Retina (tissue), 1 donor: ENCODE data around the gene CDC25B.
"Not testable (repeated sequence)": the region's sequence is repeated elsewhere in the genome, so short reads cannot be mapped to it uniquely, and the experiment has no call there.

Experiments
- DNase-seq: peaks from one replicate; pipeline ENCODE4 v3.0.0-alpha.2; 2016

The CDC25B gene

GRCh38 chr20:3811467-3812258 is 15.6 kb downstream of the CDC25B start:
- peak; percentile 68 for DNase-seq

DNA sequence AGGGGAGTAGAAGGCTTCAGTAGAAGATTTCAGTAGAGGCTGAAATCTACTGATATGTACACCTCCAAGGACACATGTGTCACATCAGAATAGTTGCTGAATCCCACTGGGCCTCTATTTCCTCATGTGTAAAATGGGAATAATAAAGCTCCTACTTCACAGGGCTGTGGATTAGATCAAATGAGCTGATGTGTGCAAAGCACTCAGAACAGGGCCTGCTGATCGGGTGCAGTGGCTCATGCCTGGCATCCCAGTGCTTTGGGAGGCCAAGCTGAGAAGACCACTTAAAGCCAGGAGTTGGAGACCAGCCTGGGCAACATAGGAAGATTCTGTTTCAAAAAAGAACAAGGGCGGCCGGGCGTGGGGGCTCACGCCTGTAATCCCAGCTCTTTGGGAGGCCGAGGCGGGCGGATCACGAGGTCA is 16.2 kb downstream of the CDC25B start:
- DNase-seq, result no peak

- DNase-seq, result no peak
Measured at GRCh38 chr20:3812975-3813847, 17.1 kb downstream of the CDC25B start.

DNA sequence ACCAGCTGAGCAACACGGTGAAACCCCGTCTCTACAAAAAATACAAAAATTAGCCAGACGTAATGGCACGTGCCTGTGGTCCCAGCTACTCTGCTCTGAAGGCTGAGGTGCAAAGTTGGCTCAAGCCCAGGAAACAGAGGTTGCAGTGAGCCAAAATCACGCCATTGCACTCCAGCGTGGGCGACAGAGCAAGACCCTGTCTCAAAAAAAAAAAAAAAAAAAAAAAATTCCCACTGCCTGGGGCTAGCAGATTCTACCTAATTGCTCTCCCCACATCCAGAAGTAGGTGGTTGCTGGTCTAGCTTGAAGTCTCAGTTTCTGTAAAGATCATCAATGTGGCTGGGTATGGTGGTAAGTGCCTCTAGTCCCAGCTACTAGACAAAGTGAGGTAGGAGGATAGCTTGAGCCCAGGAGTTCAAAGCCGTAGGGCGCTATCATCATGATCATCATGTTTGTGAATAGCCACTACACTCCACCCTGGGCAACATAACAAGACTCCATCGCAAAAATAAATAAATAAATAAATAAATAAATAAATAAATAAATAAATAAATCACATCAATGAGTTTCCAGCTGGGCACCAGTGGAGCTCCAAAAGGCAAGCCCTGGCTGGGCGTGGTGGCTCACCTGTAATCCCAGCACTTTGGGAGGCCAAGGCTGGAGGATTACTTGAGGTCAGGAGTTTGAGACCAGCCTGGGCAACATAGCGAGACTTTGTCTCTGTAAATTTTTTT is 17.9 kb downstream of the CDC25B start:
- no peak for DNase-seq

- no peak for DNase-seq
Measured at GRCh38 chr20:3814928-3815495, 18.9 kb downstream of the CDC25B start.

DNA sequence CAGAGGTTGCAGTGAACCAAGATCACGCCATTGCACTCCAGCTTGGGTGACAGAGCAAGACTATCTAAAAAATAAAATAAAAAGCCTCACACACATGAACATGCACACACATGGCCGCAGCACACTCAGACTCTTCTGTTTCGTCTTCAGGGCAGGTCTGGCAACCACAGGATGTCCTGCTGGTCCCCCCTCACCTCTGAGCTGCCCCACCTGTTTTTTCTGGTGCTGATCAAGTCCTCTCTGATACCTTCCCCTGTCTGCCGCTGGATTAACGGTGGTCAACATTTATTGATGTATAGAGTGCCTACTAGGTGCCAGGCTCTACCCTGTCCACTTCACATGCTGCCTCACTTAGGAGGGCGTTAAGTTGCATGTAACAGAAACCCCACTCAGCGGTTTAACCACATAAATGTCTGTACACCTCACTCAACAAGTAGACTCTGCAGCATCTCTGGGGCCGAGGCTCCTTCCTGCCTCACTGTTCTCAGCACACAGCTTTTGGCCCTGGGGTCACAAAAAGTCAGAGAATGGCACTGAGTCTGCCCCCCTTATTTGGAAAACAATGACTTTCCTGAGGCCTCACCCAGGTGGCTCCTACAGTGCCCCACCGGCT is 19.7 kb downstream of the CDC25B start:
- no peak for DNase-seq

GRCh38 chr20:3818155-3819151 is 22.3 kb downstream of the CDC25B start:
- DNase-seq, result peak; percentile 73

- no peak for DNase-seq
Measured at GRCh38 chr20:3819411-3820047, 23.4 kb downstream of the CDC25B start.

- peak; percentile 100 for DNase-seq
Measured at GRCh38 chr20:3820048-3820900, 24.2 kb downstream of the CDC25B start, which contains the start of gene AP5S1. Gene AP5S1 (plus strand): TSS chr20:3820547. CDS start chr20:3822118, 1,571 bp downstream.

- DNase-seq, result no peak
Measured at GRCh38 chr20:3820901-3821727, 25.0 kb downstream of the CDC25B start.

DNA sequence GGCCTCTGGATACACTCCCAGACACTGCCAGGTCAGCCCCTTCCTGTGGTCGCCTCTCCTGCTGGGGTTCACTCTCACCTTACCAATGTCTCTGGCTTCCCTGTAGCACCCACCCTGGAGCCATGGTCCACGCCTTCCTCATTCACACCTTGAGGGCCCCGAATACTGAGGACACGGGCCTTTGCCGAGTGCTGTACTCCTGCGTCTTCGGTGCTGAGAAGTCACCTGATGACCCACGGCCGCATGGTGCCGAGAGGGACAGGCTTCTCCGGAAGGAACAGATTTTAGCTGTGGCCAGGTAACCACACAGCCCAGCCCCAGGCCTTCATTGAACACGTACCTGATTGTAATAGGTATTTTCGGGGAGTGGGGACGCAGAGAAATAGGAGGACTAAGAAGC is 25.9 kb downstream of the CDC25B start:
- no peak for DNase-seq

- no peak for DNase-seq
Measured at GRCh38 chr20:3823881-3824280, 27.8 kb downstream of the CDC25B start.

GRCh38 chr20:3825526-3825925 is 29.4 kb downstream of the CDC25B start:
- no peak for DNase-seq

DNA sequence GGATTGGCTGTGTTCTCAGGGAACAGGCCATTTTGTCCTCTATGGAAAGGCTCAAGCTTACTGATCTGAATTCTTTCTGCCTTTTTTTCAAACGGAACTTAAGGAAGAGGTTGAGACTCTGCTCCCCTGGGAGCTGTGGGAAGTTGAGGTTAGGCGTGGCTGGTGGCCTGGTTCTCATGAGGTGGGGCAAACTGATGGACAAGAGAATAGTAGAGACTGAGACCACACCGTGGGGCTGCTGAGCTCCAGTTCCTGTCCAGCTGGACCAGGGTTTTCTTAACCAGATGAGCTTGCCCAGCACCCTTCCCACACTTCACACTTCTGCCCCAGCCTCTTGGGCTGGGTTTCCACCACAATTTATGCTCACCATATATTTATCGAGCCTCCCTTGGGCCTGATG is 30.3 kb downstream of the CDC25B start:
- DNase-seq, result no peak

DNA sequence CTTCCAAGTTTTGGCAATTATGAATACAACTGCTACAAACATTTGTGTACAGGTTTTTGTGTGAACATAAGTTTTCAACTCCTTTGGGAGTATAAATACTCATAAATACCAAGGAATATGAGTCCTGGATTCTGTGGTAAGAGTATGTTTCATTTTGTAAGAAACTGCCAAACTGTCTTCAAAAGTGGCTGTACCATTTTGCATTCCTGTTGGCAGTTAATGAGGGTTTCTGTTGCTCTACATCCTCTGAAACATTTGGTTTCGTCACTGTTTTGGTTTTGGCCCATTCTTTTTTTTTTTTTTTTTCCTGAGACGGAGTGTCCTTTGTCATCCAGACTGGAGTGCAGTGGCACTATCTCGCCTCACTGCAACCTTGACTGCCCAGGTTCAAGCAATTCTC is 32.7 kb downstream of the CDC25B start:
- DNase-seq, result no peak

DNA sequence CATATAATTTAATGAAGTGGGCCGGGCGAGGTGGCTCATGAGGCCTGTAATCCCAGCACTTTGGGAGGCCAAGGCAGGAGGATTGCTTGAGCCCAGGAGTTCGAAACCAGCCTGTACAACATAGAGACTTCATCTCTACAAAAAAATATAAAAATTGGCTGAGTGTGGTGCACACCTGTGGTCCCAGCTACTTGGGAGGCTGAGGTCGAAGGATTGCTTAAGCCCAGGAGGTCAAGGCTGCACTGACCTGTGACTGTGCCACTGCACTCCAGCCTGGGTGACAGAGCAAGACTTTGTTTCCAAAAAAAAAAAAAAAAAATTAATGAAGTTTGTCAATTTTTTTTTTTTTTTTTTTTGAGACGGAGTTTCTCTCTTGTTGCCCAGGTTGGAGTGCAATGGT is 33.8 kb downstream of the CDC25B start:
- not testable (repeated sequence) for DNase-seq

DNA sequence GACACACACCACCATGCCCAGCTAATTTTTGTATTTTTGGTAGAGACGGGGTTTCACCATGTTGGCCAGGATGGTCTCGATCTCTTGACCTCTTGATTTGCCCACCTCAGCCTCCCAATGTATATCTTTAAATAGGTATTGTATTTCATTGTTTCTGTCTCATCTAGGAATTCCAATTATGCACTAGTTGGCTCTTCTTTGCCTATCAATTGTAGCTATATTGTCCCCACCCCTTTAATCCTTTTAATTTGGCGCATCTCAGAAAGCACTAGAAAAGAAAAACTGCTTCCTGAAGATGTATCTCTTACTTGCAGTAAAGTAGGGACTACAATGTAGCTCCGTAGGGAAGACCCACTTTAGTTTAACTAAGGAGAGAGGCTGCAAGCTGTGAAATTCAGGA is 40.0 kb downstream of the CDC25B start:
- DNase-seq, result no peak

GRCh38 chr20:3839328-3839727 is 43.2 kb downstream of the CDC25B start:
- DNase-seq, result no peak

- DNase-seq, result not testable (repeated sequence)
Measured at GRCh38 chr20:3840201-3840600, 44.1 kb downstream of the CDC25B start.
